Subcutaneous abdominal adipose tissue (tissue), 5 donors: Measurements from ENCODE around the gene TNFAIP8L3.
"Not testable (repeated sequence)": the region's sequence is repeated elsewhere in the genome, so short reads cannot be mapped to it uniquely, and the experiment has no call there.

ENCODE experiments used
- H3K27ac ChIP-seq: one replicate; pipeline ENCODE4 v1.7.0; 2013; ENCODE audit warnings: low read depth, mild to moderate bottlenecking, inconsistent platforms, low read length, moderate library complexity
- H3K27me3 ChIP-seq, 5 donors: one replicate each; pipeline ENCODE4 v1.7.0; 2013; ENCODE audit warnings: low read length in 5 of 5, inconsistent platforms in 1 of 5; ENCODE audit not compliant: control insufficient read depth in 5 of 5, insufficient read depth in 4 of 5
- H3K36me3 ChIP-seq, 5 donors: one replicate each; pipeline ENCODE4 v1.7.0; 2013; ENCODE audit warnings: low read length in 5 of 5; ENCODE audit not compliant: control insufficient read depth in 5 of 5, insufficient read depth in 5 of 5
- H3K4me1 ChIP-seq, 5 donors: one replicate each; pipeline ENCODE4 v1.7.0; 2013; ENCODE audit warnings: low read length in 5 of 5, mild to moderate bottlenecking in 3 of 5, moderate library complexity in 1 of 5; ENCODE audit not compliant: control insufficient read depth in 5 of 5, insufficient read depth in 5 of 5
- H3K4me3 ChIP-seq, 5 donors: one replicate each; pipeline ENCODE4 v1.7.0; 2013; ENCODE audit warnings: low read length in 5 of 5, low read depth in 1 of 5
- H3K9ac ChIP-seq, 5 donors: one replicate each; pipeline ENCODE4 v1.7.0; 2013; ENCODE audit warnings: low read length in 5 of 5, mild to moderate bottlenecking in 4 of 5, moderate library complexity in 3 of 5
- H3K9me3 ChIP-seq, 5 donors: one replicate each; pipeline ENCODE4 v1.7.0; 2013; ENCODE audit warnings: low read length in 5 of 5; ENCODE audit not compliant: control insufficient read depth in 5 of 5
- donor health status: healthy.
- donor health status: healthy.
- donor health status: healthy.
- donor health status: healthy.
- donor health status: healthy.

Gene TNFAIP8L3

DNA sequence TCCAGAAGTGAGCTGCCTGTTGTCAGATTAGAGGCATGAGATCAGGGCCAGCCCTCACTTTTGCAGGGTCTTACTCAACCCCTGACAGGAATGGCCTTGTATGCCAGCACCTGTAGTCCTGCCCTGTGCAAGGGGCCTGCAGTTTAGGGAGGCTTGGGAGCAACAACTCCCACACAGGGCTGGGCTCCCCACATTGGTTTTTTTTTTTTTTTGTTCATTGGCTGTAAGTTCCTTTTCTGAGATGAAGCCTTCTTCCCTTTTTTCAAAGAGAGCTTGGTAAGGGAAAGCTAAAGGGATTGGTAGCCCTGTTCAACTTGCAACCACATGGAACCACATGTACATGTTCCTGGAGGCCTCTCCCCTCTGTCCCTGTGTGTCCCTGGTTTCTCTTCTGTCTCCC lies 46.4 kb downstream of the TNFAIP8L3 start:
- H3K9me3 ChIP-seq = no peaks in the 10 kb centered on the region
- peaks cover 8 to 34% (median 21%) of the 10 kb centered on the region in 5 donors for H3K4me1 ChIP-seq
- H3K36me3 ChIP-seq = no peaks in the 10 kb centered on the region
- H3K9ac ChIP-seq = no peak overlapping the region
- no peak overlapping the region for H3K27ac ChIP-seq
- H3K27me3 ChIP-seq = no peaks in the 10 kb centered on the region
- no peak overlapping the region for H3K4me3 ChIP-seq

DNA sequence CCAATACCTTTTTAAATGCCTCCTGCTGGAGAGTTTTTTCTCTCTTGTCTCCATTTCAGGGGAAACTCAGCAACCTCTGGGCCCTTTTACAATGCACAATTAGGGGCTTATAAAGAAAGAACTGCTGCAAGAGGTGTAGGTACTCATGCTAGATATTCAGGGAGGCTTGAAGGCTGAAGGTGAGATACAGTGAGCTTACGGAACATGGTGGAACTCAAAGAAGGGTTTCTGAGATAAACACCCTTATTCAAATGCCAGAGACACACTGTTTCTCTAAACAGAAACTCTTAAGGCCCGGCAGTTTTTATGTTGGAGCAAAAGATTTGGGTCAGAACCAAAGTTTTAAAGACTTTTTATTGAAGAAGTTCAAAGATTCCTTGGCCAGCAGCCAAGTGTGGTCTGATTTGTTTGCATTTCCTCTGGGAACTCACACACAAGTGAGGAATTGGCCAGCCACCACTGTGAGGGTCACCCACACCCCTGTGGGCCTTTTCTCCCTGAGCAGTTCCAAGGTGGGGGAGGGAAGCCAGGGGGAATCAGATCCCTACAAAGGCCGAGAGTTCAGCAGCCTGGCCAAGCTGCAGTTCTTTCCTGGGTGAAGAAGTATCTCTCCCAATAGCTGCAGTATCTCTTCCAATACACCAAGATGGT lies 47.8 kb downstream of the TNFAIP8L3 start:
- Histone ChIP-seq H3K27me3 (no peaks in the 10 kb centered on the region), H3K4me3 (no peak overlapping the region), H3K4me1 (peaks cover 5 to 26% (median 14%) of the 10 kb centered on the region in 5 donors), H3K36me3 (no peaks in the 10 kb centered on the region), H3K27ac (no peak overlapping the region), H3K9me3 (no peaks in the 10 kb centered on the region), H3K9ac (no peak overlapping the region)

DNA sequence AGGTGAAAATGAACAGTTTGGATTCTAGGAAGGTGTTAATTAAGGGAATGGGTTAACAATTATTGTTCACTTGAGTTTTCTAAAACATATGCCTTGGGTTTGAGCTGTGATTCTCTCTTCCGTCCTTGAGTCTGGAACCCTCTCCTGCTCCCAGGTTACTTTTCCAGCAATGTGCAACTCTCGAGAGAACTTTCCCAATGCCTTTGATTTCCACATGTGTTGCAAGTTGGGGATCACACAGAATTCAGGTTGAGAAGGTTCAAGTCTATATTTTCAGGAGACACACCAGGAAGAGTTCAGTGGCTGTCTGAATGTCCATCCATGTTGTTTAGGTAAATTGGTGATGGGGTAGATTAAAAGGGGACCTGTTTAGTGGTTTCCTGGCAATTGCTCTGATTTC lies 48.7 kb downstream of the TNFAIP8L3 start:
- no peak overlapping the region for H3K27ac ChIP-seq
- no peak overlapping the region for H3K4me3 ChIP-seq
- no peak overlapping the region for H3K9ac ChIP-seq
- peaks cover 4 to 19% (median 8%) of the 10 kb centered on the region in 5 donors for H3K4me1 ChIP-seq
- H3K27me3 ChIP-seq = no peaks in the 10 kb centered on the region
- H3K36me3 ChIP-seq = no peaks in the 10 kb centered on the region
- no peaks in the 10 kb centered on the region for H3K9me3 ChIP-seq

DNA sequence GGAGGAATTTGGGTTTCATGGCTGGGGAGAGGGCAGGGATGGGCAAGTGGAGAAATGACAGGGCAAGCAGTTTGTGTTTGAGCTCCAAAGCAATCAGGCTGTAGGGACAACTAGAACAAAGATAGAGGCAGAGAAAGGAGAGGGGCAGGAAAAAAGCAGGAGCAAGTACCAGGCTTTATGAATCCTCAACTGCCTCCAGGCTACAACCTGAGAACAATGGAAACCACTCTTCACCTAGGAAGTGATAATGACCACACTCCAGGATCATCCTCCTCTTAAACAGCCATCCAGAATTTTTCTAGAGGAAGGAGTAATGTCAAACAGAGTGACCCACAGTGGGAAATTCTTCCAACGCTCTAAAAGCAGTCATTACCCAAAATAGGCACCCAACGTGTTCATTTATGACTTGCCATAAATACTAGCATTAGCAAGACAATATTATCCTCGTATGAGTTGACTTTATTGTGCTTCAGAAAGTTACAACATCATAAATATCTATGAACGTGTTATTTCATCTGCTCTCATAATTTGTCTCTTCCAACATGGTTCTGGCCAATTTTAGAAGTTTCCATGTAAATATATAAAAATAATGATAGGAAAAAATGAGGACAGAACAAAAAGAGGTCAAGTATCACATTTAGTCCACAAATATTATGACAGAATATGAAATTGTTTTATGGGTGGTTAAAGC lies 50.5 kb downstream of the TNFAIP8L3 start:
- Histone ChIP-seq H3K4me1 (peaks cover 4 to 19% (median 8%) of the 10 kb centered on the region in 5 donors), H3K9me3 (no peaks in the 10 kb centered on the region), H3K9ac (no peak overlapping the region), H3K27ac (no peak overlapping the region), H3K36me3 (no peaks in the 10 kb centered on the region), H3K27me3 (no peaks in the 10 kb centered on the region), H3K4me3 (no peak overlapping the region)

DNA sequence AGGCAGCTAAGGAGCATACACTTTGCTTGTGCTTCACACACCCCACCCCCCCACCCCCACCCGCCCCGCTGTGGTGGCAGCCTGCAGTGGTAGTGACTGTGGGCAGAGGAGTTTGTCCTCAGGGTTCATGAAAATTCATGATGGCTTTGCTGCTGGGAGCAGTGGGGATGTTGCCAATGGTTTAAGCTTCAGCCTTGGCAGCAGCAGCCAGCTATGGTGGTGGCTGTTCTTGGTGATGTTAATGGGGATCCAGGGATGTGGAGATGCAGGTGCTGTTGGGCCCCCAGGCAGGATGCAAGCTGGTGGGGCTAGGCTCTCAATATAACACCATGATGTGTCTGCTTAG lies 55.8 kb downstream of the TNFAIP8L3 start:
- H3K27me3 ChIP-seq = no peaks in the 10 kb centered on the region
- no peak overlapping the region for H3K9ac ChIP-seq
- no peaks in the 10 kb centered on the region for H3K36me3 ChIP-seq
- no peaks in the 10 kb centered on the region for H3K9me3 ChIP-seq
- H3K4me1 ChIP-seq = no peaks in the 10 kb centered on the region
- H3K4me3 ChIP-seq = no peak overlapping the region
- no peak overlapping the region for H3K27ac ChIP-seq

DNA sequence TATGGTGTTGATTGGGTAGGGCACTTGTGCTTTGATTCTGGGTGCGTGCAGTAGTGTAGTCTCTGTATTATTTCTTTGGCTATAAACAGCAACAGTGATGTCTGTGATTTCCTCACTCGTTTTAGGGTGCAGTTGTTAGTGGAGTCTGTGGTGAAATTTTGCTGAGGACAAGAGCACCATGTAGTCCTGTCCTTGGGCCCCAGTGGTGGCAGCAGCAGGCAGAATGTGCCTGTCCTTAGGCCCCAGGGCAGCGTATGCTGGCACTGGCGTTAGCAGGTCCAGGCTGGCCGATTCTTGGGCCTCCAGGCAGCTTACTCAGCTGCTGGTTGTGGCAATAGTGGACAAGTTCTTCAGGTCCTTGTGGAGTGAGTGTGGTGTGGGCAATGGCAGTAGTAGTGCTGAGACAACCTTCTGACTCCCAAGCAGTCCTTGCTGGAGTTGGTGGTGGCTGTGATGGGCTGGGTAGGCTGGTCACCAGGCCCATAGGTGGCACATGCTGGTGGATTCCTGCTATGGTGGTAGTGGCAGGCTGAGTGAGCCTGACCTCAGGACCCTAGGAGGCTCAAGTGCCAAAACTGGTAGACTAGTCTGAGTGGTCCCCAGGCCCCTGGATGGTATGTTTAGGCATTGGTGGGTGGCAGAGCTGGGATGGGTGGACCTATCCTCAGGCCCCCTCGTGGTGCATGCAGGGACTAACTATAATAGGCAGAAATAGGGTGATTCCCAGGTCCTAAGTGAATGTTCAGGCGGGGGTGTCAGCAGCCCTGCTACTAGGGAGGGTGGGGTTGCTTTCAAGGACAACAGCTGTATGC lies 56.3 kb downstream of the TNFAIP8L3 start:
- no peak overlapping the region for H3K4me3 ChIP-seq
- no peaks in the 10 kb centered on the region for H3K9me3 ChIP-seq
- no peaks in the 10 kb centered on the region for H3K4me1 ChIP-seq
- no peaks in the 10 kb centered on the region for H3K27me3 ChIP-seq
- no peak overlapping the region for H3K27ac ChIP-seq
- H3K36me3 ChIP-seq = no peaks in the 10 kb centered on the region
- H3K9ac ChIP-seq = no peak overlapping the region

DNA sequence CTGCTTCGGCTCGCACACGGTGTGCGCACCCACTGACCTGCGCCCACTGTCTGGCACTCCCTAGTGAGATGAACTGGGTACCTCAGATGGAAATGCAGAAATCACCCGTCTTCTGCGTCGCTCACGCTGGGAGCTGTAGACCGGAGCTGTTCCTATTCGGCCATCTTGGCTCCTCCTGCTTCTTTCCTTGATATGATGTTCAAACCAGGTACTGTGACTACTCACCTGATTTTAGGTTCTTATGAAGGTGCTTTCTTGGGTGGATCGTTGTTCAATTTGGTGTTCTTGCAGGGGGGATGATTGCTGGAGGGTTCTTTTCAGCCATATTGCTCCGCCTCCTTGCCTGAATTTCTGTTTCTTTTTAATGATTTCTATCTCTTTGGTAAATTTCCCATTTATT lies 57.2 kb downstream of the TNFAIP8L3 start:
- H3K27ac ChIP-seq, H3K4me3 ChIP-seq: not testable (repeated sequence)

DNA sequence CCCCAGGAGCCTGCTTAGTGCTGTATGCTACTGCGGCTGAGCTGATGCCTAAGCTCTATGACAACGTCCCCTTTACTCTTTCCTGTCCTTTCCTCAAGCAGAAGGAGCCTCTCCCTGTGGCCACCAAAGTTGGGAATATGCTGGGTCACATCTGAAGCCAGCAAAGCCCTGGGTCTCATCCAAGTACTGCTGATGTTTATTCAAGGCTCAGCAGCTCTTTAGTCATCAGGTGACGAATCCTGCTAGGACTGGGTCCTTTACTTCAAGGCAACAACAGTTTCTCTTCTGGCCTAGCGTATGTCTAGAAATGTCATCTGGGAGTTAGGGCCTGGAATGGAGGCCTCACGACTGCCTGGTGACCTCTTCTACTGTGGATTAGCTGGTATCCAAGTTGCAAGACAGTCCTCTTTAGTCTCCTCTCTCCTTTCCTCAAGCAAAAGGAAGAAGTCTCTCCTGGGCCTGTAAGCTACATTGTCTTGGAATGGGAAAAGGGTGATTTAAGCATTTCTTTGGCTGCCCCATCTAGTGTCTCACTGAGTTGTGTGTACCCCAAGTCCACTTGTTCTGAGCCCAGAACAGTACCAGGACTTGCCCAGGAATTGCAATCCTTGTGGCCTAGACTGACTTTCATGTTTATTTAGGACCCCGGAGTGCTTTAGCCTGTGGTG lies 63.9 kb downstream of the TNFAIP8L3 start:
- Histone ChIP-seq H3K27me3 (no peaks in the 10 kb centered on the region), H3K4me1 (no peaks in the 10 kb centered on the region), H3K9ac (no peak overlapping the region), H3K27ac (no peak overlapping the region), H3K4me3 (no peak overlapping the region), H3K36me3 (no peaks in the 10 kb centered on the region), H3K9me3 (no peaks in the 10 kb centered on the region)

More for the DNA sequence above, 57.2 kb downstream of the TNFAIP8L3 start:
- not testable (repeated sequence) for H3K27me3 ChIP-seq, H3K36me3 ChIP-seq, H3K9me3 ChIP-seq, H3K4me1 ChIP-seq, H3K9ac ChIP-seq

DNA sequence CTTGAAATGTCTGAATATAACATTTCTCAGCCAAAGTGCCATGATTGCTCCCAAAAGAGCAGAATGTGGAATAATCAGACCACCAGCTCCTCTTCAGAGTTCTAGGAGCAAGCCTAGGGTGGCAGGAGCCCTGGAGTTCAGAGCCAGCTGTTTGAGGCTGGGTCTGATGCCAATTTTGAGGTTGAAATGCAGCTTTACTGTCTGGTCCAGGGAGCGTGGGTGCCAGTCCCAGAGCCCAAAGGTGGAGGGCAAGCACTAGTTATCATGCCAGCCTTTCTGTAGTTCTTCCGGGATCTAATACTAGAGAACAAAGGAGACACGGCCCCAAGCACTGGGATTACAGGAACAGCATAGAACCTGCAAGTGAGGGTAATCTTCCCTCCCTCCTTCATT lies 69.3 kb downstream of the TNFAIP8L3 start:
- no peaks in the 10 kb centered on the region for H3K36me3 ChIP-seq
- no peak overlapping the region for H3K27ac ChIP-seq
- H3K4me1 ChIP-seq = peaks cover 0 to 3% (median 0%) of the 10 kb centered on the region in 5 donors
- no peak overlapping the region for H3K4me3 ChIP-seq
- H3K9ac ChIP-seq = no peak overlapping the region
- no peaks in the 10 kb centered on the region for H3K27me3 ChIP-seq
- H3K9me3 ChIP-seq = no peaks in the 10 kb centered on the region
